GM12878 (cell line): ENCODE data around the gene ANKMY2.

Experiments used
- CHD4 ChIP-seq: fragments of 200-600 bp; sonication (generic); IDR thresholded peaks from 2 replicates; pipeline ENCODE4 v1.6.1; 2016; ENCODE audit warnings: mild to moderate bottlenecking
- FOXM1 ChIP-seq: IDR thresholded peaks from 2 replicates; pipeline ENCODE4 v1.6.1; 2012; ENCODE audit warnings: low read depth, mild to moderate bottlenecking, inconsistent platforms, low read length, moderate library complexity
- NR2C2 ChIP-seq: IDR thresholded peaks from 2 replicates; pipeline ENCODE4 v1.6.1; 2011; ENCODE audit warnings: borderline replicate concordance, low read depth; ENCODE audit not compliant: control insufficient read depth, insufficient read length
- PBX3 ChIP-seq: IDR thresholded peaks from 2 replicates; pipeline ENCODE4 v1.6.1; 2011; ENCODE audit warnings: mild to moderate bottlenecking, low read depth, low read length, moderate library complexity; ENCODE audit not compliant: insufficient replicate concordance
- PML ChIP-seq: IDR thresholded peaks from 2 replicates; pipeline ENCODE4 v1.6.1; 2012; ENCODE audit warnings: low read length, inconsistent platforms
- SUPT20H ChIP-seq: IDR thresholded peaks from 2 replicates; pipeline ENCODE4 v1.6.1; 2011; ENCODE audit warnings: low read depth, mild to moderate bottlenecking, low read length, moderate library complexity, borderline replicate concordance; ENCODE audit not compliant: control insufficient read depth
- ZBED1 ChIP-seq: IDR thresholded peaks from 2 replicates; pipeline ENCODE4 v1.6.1; 2016; ENCODE audit warnings: borderline replicate concordance
- ZNF274 ChIP-seq: IDR thresholded peaks from one replicate; pipeline ENCODE4 v1.8.0; 2011; ENCODE audit not compliant: insufficient read length, insufficient read depth
- TF ChIP-seq, protein P1 (sequence below): IDR thresholded peaks from 2 replicates; pipeline ENCODE4 v1.6.1; 2012; ENCODE audit warnings: low read depth, low read length, improper control_type of control experiment
- TF ChIP-seq, protein P2 (sequence below), 3 experiments: IDR thresholded peaks in 2 of 3; conservative IDR thresholded peaks in 1 of 3; 2 replicates each; pipeline ENCODE4 v1.5.1; 2011; ENCODE audit warnings: low read depth in 3 of 3, low read length in 3 of 3, mild to moderate bottlenecking in 3 of 3, control low read depth in 2 of 3, moderate library complexity in 2 of 3, inconsistent platforms in 1 of 3, mixed read lengths in 1 of 3; ENCODE audit not compliant: control insufficient read depth in 2 of 3, insufficient read depth in 1 of 3; ENCODE audit errors: extremely low read depth in 1 of 3

GRCh38 chr7:16564023-16564380, 81.6 kb downstream of the ANKMY2 start:
- TF ChIP-seq PML = no peak
- TF ChIP-seq CHD4 = no peak
- no peak for TF ChIP-seq NR2C2
- no peak for TF ChIP-seq ZBED1
- TF ChIP-seq, protein P1, sequence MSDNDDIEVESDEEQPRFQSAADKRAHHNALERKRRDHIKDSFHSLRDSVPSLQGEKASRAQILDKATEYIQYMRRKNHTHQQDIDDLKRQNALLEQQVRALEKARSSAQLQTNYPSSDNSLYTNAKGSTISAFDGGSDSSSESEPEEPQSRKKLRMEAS = no peak
- TF ChIP-seq FOXM1 = no peak
- no peak for TF ChIP-seq SUPT20H
- TF ChIP-seq, protein P2, sequence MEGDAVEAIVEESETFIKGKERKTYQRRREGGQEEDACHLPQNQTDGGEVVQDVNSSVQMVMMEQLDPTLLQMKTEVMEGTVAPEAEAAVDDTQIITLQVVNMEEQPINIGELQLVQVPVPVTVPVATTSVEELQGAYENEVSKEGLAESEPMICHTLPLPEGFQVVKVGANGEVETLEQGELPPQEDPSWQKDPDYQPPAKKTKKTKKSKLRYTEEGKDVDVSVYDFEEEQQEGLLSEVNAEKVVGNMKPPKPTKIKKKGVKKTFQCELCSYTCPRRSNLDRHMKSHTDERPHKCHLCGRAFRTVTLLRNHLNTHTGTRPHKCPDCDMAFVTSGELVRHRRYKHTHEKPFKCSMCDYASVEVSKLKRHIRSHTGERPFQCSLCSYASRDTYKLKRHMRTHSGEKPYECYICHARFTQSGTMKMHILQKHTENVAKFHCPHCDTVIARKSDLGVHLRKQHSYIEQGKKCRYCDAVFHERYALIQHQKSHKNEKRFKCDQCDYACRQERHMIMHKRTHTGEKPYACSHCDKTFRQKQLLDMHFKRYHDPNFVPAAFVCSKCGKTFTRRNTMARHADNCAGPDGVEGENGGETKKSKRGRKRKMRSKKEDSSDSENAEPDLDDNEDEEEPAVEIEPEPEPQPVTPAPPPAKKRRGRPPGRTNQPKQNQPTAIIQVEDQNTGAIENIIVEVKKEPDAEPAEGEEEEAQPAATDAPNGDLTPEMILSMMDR (IDR thresholded peaks at IDR 0.05 in 2 of 3, conservative IDR thresholded peaks at IDR 0.05 in 1 of 3; ENCODE audit: control insufficient read depth in 2 of 3, extremely low read depth in 1 of 3, insufficient read depth in 1 of 3, low read depth in 3 of 3, low read length in 3 of 3) = no peak
- TF ChIP-seq PBX3 = no peak
- no peak for TF ChIP-seq ZNF274
